ENCODE results near the gene PCDHA4. TPM values are rescaled to one million over a fixed set of nuclear protein-coding genes. Genes with fewer than 3 reads are reported as not detected.
"Not testable (repeated sequence)": the region's sequence is repeated elsewhere in the genome, so short reads cannot be mapped to it uniquely, and the experiment has no call there.

PCDHA4 gene
- total RNA-seq, 1 donor from 2014 or later: not detected

DNA sequence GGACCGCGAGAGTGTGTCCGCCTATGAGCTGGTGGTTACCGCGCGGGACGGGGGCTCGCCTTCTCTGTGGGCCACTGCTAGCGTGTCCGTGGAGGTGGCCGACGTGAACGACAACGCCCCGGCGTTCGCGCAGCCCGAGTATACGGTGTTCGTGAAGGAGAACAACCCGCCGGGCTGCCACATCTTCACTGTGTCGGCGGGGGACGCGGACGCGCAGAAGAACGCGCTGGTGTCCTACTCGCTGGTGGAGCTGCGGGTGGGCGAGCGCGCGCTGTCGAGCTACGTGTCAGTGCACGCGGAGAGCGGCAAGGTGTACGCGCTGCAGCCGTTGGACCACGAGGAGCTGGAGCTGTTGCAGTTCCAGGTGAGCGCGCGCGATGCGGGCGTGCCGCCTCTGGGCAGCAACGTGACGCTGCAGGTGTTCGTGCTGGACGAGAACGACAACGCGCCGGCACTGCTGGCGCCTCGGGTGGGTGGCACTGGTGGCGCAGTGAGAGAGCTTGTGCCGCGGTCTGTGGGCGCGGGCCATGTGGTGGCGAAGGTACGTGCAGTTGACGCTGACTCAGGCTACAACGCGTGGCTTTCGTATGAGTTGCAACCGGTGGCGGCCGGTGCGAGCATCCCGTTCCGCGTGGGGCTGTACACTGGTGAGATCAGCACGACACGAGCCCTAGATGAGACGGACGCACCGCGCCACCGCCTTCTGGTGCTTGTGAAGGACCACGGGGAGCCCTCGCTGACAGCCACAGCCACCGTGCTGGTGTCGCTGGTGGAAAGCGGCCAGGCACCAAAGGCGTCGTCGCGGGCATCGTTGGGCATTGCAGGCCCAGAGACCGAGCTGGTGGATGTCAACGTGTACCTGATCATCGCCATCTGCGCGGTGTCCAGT, 29.0 kb downstream of the PCDHA4 start:
- Mint-ChIP-seq H3K4me1 (no peaks in the 10 kb centered on the region), H3K27me3 (peaks cover 16% of the 10 kb centered on the region), H3K9me3 (peaks cover 4% of the 10 kb centered on the region), H3K27ac (no peak overlapping the region), H3K36me3 (ENCODE audit: low read depth) (no peaks in the 10 kb centered on the region), H3K4me3 (no peak overlapping the region)
- ATAC-seq (ENCODE audit: low read depth): no peak
- POLR2A ChIA-PET: no interaction called here
- intact Hi-C loops (cut with micrococcal nuclease): no loop called here
- DNase-seq: no peak
- TF ChIP-seq, protein P1, sequence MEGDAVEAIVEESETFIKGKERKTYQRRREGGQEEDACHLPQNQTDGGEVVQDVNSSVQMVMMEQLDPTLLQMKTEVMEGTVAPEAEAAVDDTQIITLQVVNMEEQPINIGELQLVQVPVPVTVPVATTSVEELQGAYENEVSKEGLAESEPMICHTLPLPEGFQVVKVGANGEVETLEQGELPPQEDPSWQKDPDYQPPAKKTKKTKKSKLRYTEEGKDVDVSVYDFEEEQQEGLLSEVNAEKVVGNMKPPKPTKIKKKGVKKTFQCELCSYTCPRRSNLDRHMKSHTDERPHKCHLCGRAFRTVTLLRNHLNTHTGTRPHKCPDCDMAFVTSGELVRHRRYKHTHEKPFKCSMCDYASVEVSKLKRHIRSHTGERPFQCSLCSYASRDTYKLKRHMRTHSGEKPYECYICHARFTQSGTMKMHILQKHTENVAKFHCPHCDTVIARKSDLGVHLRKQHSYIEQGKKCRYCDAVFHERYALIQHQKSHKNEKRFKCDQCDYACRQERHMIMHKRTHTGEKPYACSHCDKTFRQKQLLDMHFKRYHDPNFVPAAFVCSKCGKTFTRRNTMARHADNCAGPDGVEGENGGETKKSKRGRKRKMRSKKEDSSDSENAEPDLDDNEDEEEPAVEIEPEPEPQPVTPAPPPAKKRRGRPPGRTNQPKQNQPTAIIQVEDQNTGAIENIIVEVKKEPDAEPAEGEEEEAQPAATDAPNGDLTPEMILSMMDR (IDR thresholded peaks at IDR 0.05): no peak
- CTCF ChIA-PET: no interaction called here

DNA sequence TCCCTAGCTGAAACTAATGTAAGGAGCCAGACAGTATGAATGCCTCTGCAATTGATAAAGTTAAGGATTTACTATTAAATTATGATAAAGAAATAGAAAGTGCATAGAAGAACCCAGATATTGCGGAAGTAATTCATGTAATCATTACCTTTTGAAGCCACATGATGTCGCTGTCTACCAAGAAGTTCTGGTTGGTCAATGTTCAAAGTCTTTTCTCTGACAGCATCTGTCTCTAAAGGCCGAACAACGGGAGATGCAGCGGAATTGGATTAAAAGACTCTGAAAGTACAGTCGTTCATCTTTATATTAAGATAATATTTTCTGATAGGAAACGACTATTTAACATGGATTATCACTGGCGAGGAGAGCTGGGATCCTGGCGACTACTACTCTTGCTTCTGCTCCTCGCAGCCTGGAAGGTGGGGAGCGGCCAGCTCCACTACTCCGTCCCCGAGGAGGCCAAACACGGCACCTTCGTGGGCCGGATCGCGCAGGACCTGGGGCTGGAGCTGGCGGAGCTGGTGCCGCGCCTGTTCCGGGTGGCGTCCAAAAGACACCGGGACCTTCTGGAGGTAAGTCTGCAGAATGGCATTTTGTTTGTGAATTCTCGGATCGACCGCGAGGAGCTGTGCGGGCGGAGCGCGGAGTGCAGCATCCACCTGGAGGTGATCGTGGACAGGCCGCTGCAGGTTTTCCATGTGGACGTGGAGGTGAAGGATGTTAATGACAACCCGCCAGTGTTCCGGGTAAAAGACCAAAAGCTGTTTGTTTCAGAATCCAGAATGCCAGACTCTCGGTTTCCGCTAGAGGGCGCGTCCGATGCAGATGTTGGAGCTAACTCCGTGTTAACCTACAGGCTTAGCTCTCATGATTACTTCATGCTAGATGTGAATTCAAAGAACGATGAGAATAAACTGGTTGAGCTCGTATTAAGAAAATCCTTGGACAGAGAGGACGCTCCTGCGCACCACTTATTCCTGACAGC, 34.4 kb downstream of the PCDHA4 start, which contains the start of gene PCDHA8:
TSS of gene PCDHA8 (plus strand) at position 210 of the 985 bp plus-strand sequence. CDS start at position 345, 135 bp downstream.
- TF ChIP-seq, protein P1 (IDR thresholded peaks at IDR 0.05): no peak
- Mint-ChIP-seq H3K36me3 (ENCODE audit: low read depth) (no peaks in the 10 kb centered on the region), H3K27me3 (peaks cover 2% of the 10 kb centered on the region), H3K4me1 (no peaks in the 10 kb centered on the region), H3K27ac (no peak within 1 kb of the TSS), H3K4me3 (no peak within 1 kb of the TSS), H3K9me3 (peaks cover 4% of the 10 kb centered on the region)
- CTCF ChIA-PET: interaction anchor here (1.1 kb wide), 1 partner anchor 18 kb away, joined by 4 read pairs; no protein-coding TSS in a partner anchor
- POLR2A ChIA-PET: no interaction called here
- no peak for ATAC-seq (ENCODE audit: low read depth)
- intact Hi-C loops (cut with micrococcal nuclease): no loop called here
- no peak for DNase-seq

DNA sequence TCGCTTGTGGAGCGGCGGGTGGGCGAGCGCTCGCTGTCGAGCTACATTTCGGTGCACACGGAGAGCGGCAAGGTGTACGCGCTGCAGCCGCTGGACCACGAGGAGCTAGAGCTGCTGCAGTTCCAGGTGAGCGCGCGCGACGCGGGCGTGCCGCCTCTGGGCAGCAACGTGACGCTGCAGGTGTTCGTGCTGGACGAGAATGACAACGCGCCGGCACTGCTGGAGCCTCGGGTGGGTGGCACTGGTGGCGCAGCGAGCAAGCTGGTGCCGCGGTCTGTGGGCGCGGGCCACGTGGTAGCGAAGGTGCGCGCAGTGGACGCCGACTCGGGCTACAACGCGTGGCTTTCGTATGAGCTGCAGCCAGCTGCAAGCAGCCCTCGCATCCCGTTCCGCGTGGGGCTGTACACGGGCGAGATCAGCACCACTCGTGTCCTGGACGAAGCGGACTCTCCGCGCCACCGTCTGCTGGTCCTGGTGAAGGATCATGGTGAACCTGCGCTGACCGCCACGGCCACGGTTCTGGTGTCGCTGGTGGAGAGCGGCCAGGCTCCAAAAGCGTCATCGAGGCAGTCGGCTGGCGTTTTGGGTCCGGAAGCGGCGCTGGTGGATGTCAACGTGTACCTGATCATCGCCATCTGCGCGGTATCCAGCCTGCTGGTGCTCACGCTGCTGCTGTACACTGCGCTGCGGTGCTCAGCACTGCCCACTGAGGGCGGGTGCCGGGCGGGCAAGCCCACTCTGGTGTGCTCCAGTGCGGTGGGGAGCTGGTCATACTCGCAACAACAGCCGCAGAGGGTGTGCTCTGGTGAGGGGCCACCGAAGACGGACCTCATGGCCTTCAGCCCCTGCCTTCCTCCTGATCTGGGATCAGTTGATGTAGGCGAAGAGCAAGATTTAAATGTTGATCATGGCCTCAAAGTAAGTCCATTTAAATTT, 36.2 kb downstream of the PCDHA4 start:
- Mint-ChIP-seq H3K4me1 (no peaks in the 10 kb centered on the region), H3K36me3 (ENCODE audit: low read depth) (no peaks in the 10 kb centered on the region), H3K9me3 (peaks cover 4% of the 10 kb centered on the region), H3K27me3 (peaks cover 2% of the 10 kb centered on the region), H3K4me3 (no peak overlapping the region), H3K27ac (no peak overlapping the region)
- CTCF ChIA-PET: no interaction called here
- ATAC-seq (ENCODE audit: low read depth): no peak
- POLR2A ChIA-PET: no interaction called here
- intact Hi-C loops (cut with micrococcal nuclease): no loop called here
- TF ChIP-seq, protein P1 (IDR thresholded peaks at IDR 0.05): no peak
- no peak for DNase-seq

DNA sequence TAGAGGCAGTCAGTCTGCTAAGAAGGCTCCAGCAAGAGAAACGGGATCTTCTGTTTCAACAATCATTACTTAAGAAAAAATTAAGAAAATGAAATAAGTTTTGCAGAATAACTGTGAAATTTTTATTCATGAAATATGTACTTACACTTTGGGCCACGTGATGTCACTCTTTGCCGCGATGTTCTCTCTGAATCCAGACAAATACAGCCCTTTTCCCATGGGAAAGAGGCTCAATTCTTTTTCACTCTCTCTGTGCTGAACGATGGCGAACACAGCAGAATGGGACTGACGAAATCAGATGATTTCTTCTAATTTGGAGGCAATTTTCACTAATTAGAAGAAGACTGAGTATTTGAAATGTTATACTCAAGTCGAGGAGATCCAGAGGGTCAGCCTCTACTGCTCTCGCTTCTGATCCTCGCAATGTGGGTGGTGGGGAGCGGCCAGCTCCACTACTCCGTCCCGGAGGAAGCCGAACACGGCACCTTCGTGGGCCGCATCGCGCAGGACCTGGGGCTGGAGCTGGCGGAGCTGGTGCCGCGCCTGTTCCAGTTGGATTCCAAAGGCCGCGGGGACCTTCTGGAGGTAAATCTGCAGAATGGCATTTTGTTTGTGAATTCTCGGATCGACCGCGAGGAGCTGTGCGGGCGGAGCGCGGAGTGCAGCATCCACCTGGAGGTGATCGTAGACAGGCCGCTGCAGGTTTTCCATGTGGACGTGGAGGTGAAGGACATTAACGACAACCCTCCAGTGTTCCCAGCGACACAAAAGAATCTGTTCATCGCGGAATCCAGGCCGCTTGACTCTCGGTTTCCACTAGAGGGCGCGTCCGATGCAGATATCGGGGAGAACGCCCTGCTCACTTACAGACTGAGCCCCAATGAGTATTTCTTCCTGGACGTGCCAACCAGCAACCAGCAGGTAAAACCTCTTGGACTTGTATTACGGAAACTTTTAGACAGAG, 41.6 kb downstream of the PCDHA4 start, which contains the start of gene PCDHA9:
TSS of gene PCDHA9 (plus strand) at position 244 of the 964 bp plus-strand sequence. CDS start at position 358, 114 bp downstream.
- H3K4me1 Mint-ChIP-seq; H3K36me3 Mint-ChIP-seq (ENCODE audit: low read depth); H3K9me3 Mint-ChIP-seq; intact Hi-C loops (cut with micrococcal nuclease); CTCF ChIA-PET; H3K4me3 Mint-ChIP-seq; H3K27me3 Mint-ChIP-seq; ATAC-seq (ENCODE audit: low read depth); DNase-seq; H3K27ac Mint-ChIP-seq; POLR2A ChIA-PET: not testable (repeated sequence)

DNA sequence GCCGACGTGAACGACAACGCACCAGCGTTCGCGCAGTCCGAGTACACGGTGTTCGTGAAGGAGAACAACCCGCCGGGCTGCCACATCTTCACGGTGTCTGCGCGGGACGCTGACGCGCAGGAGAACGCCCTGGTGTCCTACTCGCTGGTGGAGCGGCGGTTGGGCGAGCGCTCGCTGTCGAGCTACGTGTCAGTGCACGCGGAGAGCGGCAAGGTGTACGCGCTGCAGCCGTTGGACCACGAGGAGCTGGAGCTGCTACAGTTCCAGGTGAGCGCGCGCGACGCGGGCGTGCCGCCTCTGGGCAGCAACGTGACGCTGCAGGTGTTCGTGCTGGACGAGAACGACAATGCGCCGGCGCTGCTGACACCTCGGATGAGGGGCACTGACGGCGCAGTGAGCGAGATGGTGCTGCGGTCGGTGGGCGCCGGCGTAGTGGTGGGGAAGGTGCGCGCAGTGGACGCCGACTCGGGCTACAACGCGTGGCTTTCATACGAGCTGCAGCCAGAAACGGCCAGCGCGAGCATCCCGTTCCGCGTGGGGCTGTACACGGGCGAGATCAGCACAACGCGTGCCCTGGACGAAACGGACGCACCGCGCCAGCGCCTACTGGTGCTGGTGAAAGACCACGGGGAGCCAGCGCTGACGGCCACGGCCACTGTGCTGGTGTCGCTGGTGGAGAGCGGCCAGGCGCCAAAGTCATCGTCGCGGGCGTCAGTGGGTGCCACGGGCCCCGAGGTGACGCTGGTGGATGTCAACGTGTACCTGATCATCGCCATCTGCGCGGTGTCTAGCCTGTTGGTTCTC, 43.2 kb downstream of the PCDHA4 start:
- DNase-seq; H3K27me3 Mint-ChIP-seq; H3K27ac Mint-ChIP-seq; H3K9me3 Mint-ChIP-seq; CTCF ChIA-PET; ATAC-seq (ENCODE audit: low read depth); H3K36me3 Mint-ChIP-seq (ENCODE audit: low read depth); H3K4me1 Mint-ChIP-seq; H3K4me3 Mint-ChIP-seq; POLR2A ChIA-PET; intact Hi-C loops (cut with micrococcal nuclease): not testable (repeated sequence)

Data from activated B cell treated with CpG ODN at 0.5 μM for 24 hours (primary cell).